ENCODE measurements around the gene S100A7A. TPM values are rescaled to one million over a fixed set of nuclear protein-coding genes. Genes with fewer than 3 reads are reported as not detected.

Gene S100A7A
- total RNA-seq, 3 donors from 2014 or later, result not detected

DNA sequence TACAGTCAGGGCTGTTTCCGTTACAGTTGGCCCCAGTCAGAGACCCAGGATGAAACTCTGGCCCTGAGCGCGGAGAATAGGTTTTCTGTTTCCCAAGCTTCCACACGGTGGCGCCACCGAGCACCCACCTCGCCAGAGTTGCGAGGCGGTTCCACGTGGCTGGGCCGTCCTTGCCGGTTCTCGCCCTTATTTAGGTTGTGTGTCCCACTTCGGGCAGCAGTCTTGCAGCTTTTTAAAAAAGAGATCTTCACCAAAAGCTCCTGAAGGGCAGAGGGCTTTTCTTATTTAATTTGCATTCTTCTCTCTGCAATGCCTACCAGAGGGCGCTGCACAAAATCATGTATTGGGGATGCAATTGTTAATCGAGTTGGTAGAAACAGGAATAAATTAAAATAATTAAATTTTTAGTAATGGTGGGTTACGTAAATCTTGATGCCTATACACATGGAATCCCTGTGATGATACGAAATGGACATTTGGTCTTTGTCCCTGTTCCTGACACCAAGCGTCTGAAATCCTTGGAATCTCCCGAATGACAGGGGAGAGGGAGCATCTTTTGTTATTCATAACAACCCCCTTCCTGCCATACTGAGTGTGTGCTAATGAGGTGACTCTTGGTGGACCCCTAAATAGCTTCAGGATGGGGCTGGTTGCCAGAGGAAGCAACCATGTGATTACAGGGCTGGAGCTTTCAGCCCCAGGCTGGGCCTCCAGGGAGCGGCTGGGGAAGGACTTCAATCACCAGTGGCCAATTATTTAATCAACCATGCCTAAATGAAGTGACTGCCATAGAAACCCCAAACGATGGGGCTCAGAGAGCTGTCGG lies 49.7 kb downstream of the S100A7A start:
- intact Hi-C loops (cut with DNase I, micrococcal nuclease), result no loop called here
- ATAC-seq (peak; percentile 85), DNase-seq (peak in 2 of 3 donors; percentile 56 to 76)
- no peaks in the 10 kb centered on the region for H3K36me3 ChIP-seq (ENCODE audit: low read depth)
- no peak overlapping the region for H3K4me3 ChIP-seq
- no peaks in the 10 kb centered on the region for H3K9me3 ChIP-seq
- H3K4me1 ChIP-seq (ENCODE audit: low read depth), result peaks cover 3% of the 10 kb centered on the region
- TF ChIP-seq, protein P1, sequence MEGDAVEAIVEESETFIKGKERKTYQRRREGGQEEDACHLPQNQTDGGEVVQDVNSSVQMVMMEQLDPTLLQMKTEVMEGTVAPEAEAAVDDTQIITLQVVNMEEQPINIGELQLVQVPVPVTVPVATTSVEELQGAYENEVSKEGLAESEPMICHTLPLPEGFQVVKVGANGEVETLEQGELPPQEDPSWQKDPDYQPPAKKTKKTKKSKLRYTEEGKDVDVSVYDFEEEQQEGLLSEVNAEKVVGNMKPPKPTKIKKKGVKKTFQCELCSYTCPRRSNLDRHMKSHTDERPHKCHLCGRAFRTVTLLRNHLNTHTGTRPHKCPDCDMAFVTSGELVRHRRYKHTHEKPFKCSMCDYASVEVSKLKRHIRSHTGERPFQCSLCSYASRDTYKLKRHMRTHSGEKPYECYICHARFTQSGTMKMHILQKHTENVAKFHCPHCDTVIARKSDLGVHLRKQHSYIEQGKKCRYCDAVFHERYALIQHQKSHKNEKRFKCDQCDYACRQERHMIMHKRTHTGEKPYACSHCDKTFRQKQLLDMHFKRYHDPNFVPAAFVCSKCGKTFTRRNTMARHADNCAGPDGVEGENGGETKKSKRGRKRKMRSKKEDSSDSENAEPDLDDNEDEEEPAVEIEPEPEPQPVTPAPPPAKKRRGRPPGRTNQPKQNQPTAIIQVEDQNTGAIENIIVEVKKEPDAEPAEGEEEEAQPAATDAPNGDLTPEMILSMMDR (IDR thresholded peaks at IDR 0.05), result peak; percentile 77

DNA sequence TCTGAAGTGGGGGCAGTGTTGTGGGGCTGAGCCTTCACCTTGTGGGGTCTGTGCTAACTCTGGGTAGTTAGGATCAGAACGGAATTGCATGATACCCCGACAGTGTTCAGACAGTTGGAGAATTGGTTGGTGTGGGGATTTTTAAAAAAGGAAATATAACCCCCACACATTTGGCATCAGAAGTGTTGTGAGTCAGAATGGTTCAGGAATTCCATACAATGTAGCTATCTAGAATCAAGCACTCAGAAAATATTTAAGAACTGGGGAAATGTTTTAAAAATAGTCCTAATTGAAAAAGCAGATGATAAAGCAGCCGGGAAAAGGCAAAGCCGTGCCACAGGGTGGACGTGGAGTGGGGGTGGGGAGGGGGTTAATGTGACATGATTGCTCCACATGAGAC lies 50.6 kb downstream of the S100A7A start:
- Histone ChIP-seq H3K4me1 (ENCODE audit: low read depth) (peaks cover 3% of the 10 kb centered on the region), H3K36me3 (ENCODE audit: low read depth) (no peaks in the 10 kb centered on the region), H3K4me3 (no peak overlapping the region), H3K9me3 (peaks cover 7% of the 10 kb centered on the region)
- TF ChIP-seq, protein P1 (IDR thresholded peaks at IDR 0.05), result no peak
- DNase-seq (no peak), ATAC-seq (no peak)
- intact Hi-C loops (cut with DNase I, micrococcal nuclease), result no loop called here

DNA sequence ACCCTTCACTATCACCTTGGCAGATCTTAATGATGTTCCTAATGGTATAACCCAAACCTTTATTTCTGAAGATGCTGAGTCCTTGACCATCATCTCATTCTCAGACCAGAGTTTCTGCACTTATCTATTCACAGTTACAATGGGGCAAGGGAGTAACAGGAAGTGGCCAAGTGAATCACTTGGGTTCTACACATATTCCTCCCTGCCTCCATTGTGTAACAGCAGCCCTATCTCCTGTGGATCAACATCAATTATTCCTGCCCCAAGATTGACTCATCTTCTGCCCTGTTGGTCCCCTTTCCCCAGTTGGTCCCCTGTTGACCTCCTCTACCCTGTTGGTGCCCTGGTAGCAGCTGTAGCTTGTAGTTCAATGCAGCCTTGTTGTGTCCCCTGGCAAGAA lies 54.4 kb downstream of the S100A7A start:
- intact Hi-C loops (cut with DNase I, micrococcal nuclease), result no loop called here
- ATAC-seq, result no peak
- H3K4me1 ChIP-seq (ENCODE audit: low read depth), result peaks cover 3% of the 10 kb centered on the region
- TF ChIP-seq, protein P1 (IDR thresholded peaks at IDR 0.05), result no peak
- no peak for DNase-seq
- H3K9me3 ChIP-seq, result peaks cover 15% of the 10 kb centered on the region
- no peak overlapping the region for H3K4me3 ChIP-seq
- H3K36me3 ChIP-seq (ENCODE audit: low read depth), result no peaks in the 10 kb centered on the region

Other genes starting within 250 kb of the S100A7A start
- not detected for gene LELP1, start 213.1 kb upstream of the S100A7A start, total RNA-seq
- gene PRR9, start 198.9 kb upstream of the S100A7A start, total RNA-seq, result not detected
- not detected for gene LORICRIN, start 156.8 kb upstream of the S100A7A start, total RNA-seq
- not detected for gene PGLYRP3, start 103.6 kb upstream of the S100A7A start, total RNA-seq
- not detected for gene PGLYRP4, start 67.7 kb upstream of the S100A7A start, total RNA-seq
- gene S100A9, start 58.7 kb upstream of the S100A7A start, total RNA-seq, result 100 to 1,000 TPM in 1 of 3 donors, 10 to 100 TPM in 1, 1 to 10 TPM in 1; 5.5 to 151 (median 75.0) TPM
- 1 to 10 TPM in 1 of 3 donors, under 1 TPM in 1, not detected in 1; 0.87 to 1.5 TPM for gene S100A12, start 40.9 kb upstream of the S100A7A start, total RNA-seq
- gene S100A8, start 25.4 kb upstream of the S100A7A start, total RNA-seq, result 10 to 100 TPM in 2 of 3 donors, 1 to 10 TPM in 1; 3.4 to 90.6 (median 22.4) TPM
- gene S100A7, start 44.1 kb downstream of the S100A7A start, total RNA-seq, result not detected
- gene S100A6, start 119.5 kb downstream of the S100A7A start, total RNA-seq, result 1,000 to 10,000 TPM; 1,327 to 1,659 (median 1,382) TPM
- gene S100A5, start 124.4 kb downstream of the S100A7A start, total RNA-seq, result not detected
- gene S100A4, start 129.3 kb downstream of the S100A7A start, total RNA-seq, result 100 to 1,000 TPM in 2 of 3 donors, 10 to 100 TPM in 1; 28.9 to 176 (median 141) TPM
- gene S100A3, start 132.7 kb downstream of the S100A7A start, total RNA-seq, result 1 to 10 TPM in 1 of 3 donors, under 1 TPM in 1, not detected in 1; 0.85 to 2.2 TPM
- gene S100A2, start 149.3 kb downstream of the S100A7A start, total RNA-seq, result 1 to 10 TPM in 2 of 3 donors, not detected in 1; 1.3 to 1.9 TPM
- gene S100A16, start 196.6 kb downstream of the S100A7A start, total RNA-seq, result 100 to 1,000 TPM in 2 of 3 donors, 10 to 100 TPM in 1; 79.9 to 156 (median 139) TPM
- gene S100A14, start 199.8 kb downstream of the S100A7A start, total RNA-seq, result 100 to 1,000 TPM; 122 to 361 (median 325) TPM
- gene S100A13, start 211.0 kb downstream of the S100A7A start, total RNA-seq, result 100 to 1,000 TPM in 1 of 3 donors, 10 to 100 TPM in 2; 42.3 to 102 (median 43.9) TPM
- 1 to 10 TPM in 2 of 3 donors, under 1 TPM in 1; 0.20 to 5.6 (median 2.4) TPM for gene S100A1, start 211.9 kb downstream of the S100A7A start, total RNA-seq
- 10 to 100 TPM; 64.2 to 71.8 (median 71.6) TPM for gene CHTOP, start 217.5 kb downstream of the S100A7A start, total RNA-seq
- gene SNAPIN, start 242.2 kb downstream of the S100A7A start, total RNA-seq, result 10 to 100 TPM; 22.6 to 33.7 (median 25.4) TPM

All from mucosa of descending colon (tissue), 3 donors.